RPMI7951 (cell line): ENCODE results near the gene MYRIP. TPM values are rescaled to one million over a fixed set of nuclear protein-coding genes. Genes with fewer than 3 reads are reported as not detected.

ENCODE experiments used
- DNase-seq: peaks from one replicate; pipeline ENCODE4 v3.0.0-alpha.2; 2012; ENCODE audit warnings: low read depth
- total RNA-seq: library from RNA; depleted of rRNA; stranded (reverse); fragments of >200 nt; shearing (Covaris generic); gene quantifications from 2 replicates; pipeline ENCODE4 v1.2.3, GENCODE V29; 2014

MYRIP gene
- total RNA-seq, 1 experiment from 2014 or later = not detected

GRCh38 chr3:40287248-40287647, 477.8 kb downstream of the MYRIP start:
- no peak for DNase-seq

DNA sequence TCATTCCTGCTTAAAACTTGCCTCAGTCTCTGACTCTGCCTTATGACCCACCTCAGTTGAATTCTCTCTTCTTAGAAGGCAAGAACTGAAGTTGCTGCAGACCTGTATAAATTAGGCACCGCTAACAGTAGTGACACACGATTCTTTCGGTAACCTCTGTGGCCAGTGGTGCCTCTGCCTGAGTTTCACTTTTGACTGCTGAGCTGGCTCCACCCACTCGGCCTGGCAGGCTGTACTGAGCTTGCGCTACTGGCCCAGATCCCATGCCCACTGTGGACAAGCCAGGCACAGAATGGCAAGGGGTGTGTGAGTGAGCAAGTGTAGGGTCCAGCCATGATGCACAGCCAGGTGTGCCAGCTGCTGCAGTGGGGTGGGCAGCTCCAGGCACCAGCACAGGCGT, 481.0 kb downstream of the MYRIP start:
- peak; percentile 20 for DNase-seq

DNA sequence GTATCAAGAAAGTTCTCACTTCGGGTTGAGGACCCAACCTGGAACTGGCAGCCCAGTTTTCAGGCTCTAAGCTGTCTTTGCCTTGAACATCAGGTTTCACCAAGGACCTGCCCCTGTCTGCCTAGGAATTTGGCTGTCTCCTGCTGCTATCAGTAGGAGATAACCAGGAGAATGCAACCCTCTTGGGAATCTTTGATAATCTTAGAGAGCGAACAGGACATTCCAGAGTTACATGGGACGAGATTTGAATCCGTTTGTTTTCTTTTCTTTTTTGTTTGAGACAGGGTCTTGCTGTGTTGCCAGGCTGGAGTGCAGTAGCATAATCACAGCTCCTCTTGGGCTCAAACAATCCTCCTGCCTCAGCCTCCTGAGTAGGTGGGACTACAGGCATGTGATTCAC, 482.1 kb downstream of the MYRIP start:
- DNase-seq = no peak

DNA sequence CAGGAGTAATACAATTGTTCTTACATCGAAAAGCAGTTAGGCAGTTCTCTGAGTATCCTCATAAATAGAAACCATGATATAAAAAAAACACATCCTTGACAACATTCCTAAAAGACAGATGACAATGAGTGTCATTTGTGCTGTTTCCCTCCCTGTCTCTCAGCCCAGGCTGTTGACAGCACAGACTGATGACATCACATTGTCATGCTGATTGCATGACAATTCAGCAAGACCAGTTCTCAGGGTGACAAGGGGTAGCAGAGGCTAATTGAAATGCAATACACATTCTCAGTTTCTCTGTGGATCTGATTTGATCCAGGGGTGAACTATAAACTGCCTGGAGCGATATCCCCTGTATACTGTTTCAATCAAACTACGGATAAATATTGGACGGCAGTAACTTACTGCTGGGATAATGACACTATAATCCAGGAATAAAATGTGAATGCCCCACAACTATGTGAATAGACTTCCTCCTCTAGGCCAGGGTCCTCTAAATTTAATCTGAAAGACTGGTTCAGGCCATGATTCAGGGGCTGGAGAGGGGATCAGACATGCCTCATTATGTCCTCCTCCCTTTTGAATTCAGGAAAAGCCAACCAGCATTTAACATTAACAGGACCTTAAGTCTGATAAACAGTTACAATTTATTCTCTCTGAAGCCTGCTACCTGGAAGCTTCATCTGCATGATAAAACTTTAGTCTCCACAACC, 483.4 kb downstream of the MYRIP start:
- no peak for DNase-seq

- DNase-seq = no peak
Measured at GRCh38 chr3:40294434-40294833, 485.0 kb downstream of the MYRIP start.

GRCh38 chr3:40298075-40298474, 488.7 kb downstream of the MYRIP start:
- no peak for DNase-seq

GRCh38 chr3:40299130-40299720, 489.8 kb downstream of the MYRIP start:
- no peak for DNase-seq

GRCh38 chr3:40299721-40300335, 490.4 kb downstream of the MYRIP start:
- peak; percentile 83 for DNase-seq

- DNase-seq = no peak
Measured at GRCh38 chr3:40302784-40303183, 493.4 kb downstream of the MYRIP start.

DNA sequence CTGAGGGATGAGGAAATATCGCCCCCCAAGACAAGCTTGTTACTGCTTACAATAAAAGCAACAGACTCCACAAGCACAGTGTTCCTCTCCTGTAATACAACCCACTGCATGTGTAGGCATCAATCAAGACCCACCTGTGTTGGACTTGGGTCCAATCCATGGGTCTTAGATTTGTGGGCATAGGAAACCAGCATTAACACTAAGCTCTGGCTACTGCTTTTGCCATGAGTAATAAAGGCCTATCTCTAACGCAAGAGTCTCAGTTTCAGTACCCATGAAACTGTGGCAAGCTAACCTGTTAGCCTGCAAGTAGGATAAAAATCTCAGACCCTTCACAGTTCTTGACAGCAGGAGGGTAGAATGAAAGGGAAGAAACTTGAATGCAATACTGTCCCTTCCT, 494.9 kb downstream of the MYRIP start:
- no peak for DNase-seq

GRCh38 chr3:40306336-40306735, 496.9 kb downstream of the MYRIP start:
- DNase-seq = no peak

DNA sequence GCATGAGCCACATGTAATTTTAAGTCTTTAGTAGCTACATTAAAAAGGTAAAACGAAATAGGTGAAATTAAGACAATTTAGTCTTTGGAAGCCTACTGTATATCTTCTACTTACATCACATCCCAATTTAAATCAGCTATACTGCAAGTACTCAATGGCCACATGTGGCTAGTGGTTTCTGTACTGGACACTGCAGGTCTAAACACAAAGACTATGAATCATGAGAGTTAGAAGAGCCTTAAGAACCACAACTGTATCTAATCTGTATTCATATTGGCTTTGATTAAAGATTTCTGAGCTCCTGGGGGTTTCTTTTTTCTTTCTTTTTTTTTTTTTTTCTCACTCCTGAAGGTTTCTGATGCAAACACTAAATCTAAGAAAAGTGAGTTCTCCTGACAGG, 497.8 kb downstream of the MYRIP start:
- peak; percentile 17 for DNase-seq

DNA sequence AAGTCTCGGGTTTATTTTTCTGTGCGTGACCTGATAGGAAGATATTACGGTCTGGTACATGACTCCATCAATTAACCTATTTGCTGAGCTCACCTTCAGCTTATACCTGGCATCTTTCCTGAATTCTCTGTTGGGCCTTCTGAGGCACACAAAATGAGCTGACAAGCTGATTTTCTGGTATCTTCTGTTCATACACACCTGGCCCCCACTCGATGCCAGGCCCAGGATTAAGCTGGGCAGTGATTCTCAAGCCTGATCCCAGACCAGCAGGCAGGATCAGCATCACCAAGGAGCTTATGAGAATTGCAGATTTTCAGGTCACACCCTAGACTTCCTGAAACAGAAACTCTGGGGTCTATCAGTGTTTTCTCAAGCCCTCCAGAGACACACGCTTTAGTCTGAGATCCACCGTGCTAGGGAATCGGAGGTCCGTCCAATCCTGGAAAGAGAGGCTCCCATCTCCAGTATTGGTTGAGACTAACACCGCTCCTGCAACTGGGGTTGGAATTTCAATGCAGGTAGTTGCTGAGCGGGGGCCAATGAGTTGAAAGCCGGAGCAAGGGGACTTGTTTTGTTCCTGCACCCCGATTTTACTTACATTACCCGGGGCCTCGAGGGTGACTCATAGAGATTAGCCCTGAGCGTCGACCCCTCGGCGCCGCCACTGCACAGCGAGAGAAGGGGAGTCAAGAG, 499.5 kb downstream of the MYRIP start:
- no peak for DNase-seq

DNA sequence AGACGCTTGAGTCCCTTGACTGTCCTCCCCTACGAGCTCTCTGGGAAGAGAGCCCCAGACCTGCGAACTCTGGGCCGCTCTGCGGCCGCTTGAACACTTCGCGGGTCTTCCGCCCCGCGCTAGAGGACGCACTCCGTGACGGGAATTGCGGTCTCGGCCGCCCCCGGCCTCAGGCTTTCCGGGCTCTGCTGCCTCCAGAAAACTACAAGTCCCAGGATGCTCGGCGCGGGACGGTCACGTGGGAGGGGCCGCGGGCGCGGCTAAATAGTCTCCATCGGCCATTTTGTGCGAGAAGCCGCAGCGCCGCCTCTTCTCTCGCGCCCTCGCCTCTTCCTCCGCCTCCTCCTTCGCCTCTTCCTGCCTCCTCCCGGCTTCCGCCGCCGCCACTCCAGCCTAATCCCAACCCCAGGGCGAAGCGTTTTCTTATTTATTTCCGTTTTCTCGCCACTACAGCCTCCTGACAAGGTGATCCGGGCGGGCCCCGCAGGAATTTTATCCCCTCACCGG, 500.1 kb downstream of the MYRIP start, which contains the start of gene EIF1B:
TSS of gene EIF1B (plus strand) at position 290 of the 507 bp plus-strand sequence. CDS start 235 bp downstream, outside the sequence.
- peak; percentile 96 for DNase-seq
